Activated CD8-positive, alpha-beta memory T cell treated with anti-CD3 and anti-CD28 coated beads, Interleukin-2, amount 50 U/mL, for 24 hours (primary cell): ENCODE data around the gene PROCA1.

ENCODE experiments used
- DNase-seq: peaks from one replicate; pipeline ENCODE4 v3.0.0-alpha.2; 2020; ENCODE audit errors: extremely low read depth

Gene PROCA1

DNA sequence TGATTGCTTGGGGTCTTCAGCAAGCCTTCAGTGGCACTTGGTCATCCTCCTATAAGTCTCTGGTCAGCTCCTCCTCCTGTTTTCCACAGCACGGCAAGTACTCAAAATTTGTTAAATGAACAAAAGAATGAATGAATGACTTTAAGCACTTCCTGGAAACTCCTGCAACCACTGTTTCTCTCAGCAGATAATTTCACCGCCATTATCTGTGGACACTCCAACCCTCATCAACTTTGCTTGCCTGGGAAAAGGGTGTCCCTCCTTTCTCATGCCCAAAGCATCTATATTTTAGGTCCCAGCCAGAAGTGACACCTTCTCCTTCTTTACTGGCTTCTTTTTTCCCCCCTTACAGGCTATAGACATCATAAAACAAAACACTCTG, 4.4 kb downstream of the PROCA1 start:
- no peak for DNase-seq

DNA sequence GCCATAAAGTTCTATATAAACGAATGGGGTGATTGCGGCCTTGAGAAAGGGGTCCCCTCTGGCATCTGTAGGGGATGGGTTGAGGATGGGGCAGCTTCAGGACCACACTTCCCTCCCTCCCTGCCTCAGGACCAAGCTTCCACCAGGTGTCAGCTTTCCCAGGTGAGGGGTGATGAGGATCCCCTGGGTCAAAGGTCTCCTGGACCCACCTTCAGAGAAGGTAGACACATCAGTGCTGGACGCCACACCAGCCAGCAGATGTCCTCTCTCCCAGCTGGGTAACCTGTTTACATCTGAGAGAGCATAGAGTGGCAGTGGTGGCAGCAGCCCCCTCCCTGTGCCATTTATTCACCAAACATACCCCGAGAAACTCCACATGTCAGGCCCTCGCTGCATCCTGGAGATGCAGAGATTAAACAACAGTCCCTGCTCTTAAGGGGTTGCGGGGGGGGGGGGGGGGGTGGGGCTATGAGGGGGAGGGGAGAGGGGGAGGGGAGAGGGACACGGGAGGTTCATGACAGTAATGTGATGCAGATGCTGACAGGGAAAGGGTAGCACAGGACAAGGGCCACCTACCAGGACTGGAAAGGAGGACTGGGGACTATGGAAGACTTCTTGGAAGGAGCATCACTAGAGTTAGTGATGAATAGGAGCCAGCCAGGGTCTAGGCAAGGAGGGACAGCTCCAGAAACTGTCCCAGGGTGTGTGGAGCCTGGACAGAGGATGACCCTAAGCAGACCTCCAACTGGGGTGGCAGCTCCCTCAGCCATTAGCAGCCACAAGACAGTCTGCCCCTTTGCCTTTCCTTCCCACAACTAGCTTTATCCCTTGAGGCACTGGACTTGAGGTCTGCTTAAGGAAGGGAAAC, 5.0 kb downstream of the PROCA1 start:
- DNase-seq, result no peak

DNA sequence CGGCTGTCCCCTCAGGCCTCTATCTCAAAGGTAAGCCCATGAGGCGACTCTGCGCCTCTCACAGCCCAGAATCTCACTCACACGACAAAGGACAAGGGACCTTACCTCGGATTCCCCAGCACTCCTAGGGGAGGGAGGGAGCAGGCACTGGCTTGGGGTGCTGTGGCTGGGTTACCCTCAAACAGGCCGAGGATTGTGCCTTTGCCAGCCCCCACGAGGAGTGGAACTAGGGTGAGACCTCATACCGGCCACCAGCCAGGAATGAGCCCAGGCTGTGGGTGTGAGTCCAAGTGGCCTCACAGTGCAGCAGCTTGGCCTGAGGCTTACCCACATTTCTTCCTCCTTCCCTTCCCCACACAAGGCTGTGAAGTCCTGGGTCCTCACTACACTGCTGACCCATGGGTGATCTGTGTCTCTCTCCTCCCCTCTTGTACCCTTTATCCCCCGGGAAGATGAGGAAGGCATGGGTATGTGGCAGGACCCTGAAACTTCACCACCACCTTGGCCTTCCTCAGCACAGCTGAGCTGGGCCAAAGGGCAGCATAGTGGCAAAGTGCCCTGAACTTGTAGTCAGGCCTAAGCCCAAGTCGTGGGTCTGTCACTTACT, 5.9 kb downstream of the PROCA1 start:
- no peak for DNase-seq

DNA sequence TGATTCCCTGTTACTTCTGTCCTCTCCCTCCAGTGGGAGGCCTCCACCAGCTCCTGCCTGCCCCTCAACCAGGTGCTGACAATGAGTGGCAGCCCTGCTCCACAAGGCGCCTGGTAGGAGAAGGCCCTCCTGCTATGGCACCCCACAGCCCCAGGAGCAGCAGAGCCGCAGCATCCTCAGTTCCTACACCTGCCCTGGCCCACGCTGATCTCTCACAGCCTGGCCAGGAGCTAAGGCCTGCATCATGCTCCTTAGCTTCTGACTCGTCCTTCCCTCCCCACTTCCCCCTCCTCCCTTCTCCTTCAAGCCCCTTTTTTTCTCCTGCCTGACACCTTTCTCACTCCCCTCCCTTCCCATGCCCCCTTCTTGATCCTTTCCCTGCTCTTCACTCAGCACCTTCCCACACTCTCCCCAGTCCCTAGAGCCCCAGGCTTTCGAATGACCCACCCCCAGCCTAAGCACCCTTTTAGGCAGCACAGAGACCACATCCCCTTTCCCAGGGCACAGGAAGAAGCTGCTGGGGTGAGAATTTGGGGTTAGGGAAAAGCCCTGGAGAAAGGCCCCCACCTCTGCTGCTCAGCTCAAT, 6.5 kb downstream of the PROCA1 start:
- no peak for DNase-seq

DNA sequence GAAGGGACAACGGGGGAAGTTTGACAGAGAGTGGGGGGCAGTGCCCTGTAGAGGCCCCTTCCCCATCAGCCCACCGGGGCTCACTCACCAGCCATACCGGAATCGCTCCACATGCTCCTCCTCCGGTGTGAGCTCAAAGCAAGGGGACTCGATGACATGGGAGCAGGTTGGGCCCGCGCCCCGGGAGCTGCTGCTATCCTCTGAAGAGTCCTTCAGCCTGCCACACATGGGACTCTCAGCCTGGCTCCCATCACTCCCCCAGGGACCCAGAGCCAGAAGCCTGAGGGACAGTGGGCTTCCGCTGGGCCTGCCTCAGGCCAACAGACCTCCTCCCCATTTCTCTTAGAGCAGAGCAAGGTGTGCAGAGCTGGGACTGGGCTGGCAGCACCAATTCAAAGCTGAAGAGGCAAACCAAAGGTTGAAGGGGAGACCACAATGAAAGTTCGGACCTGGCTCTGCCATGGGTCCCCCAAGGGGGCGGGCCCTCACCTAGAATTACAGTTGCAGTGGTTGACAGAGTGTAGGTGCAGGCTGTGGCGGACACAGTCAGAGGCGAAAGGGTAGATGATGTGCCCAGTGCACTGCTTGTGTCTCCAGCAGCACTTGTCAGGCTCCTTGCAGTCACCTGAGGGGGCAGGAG, 7.3 kb downstream of the PROCA1 start:
- no peak for DNase-seq

DNA sequence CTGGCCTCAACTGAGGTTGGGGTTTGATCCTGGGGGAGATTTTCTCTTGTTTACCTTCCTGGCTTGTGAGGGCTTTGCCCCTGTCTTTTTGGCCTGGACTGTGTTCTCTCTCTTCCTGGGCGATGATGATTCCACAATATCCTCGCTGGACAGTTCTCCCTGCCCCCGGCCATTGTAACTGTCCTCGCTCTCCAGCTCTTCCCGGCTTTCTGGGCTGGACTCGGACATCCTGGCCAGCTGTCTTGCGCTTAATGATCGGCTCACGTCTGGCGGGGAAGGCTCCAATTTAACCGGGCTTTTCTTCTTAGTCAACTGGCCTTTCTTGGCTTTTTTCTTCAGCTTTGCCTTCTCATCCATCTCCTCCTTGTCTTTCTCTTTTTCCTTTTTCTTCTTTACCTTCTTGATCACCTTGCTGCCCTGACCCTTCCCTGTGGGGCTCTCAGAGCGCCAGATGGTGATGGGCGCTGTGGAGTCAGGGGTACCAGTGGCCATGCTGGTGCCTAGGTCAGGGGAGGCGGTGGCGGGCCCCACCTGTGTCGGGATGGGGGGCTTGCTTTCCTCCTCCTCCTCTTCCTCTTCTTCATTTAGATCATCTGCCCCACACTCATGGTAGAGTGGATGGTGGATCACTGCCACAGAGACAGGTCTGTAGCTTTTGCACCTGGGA, 8.0 kb downstream of the PROCA1 start:
- no peak for DNase-seq

DNA sequence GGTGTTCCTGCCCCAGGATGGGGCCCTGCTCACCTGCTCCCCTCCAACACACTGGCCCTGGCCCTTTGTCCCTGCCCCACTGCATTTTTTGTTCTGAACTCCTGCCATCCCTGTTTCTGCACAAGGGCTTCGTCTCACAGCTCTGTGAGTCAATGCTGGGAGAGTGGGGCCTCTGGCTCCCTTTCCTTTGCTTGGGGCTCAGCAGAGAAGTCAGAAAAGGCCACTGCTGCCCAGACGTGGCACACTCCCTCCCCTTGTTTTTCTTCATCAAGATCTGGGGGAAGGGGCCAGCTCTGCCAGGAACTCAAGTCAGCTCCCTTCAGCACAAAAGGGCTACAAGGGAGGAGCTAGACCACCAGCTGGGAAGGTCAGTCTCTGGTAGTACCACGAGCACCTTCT, 8.9 kb downstream of the PROCA1 start:
- DNase-seq, result no peak

DNA sequence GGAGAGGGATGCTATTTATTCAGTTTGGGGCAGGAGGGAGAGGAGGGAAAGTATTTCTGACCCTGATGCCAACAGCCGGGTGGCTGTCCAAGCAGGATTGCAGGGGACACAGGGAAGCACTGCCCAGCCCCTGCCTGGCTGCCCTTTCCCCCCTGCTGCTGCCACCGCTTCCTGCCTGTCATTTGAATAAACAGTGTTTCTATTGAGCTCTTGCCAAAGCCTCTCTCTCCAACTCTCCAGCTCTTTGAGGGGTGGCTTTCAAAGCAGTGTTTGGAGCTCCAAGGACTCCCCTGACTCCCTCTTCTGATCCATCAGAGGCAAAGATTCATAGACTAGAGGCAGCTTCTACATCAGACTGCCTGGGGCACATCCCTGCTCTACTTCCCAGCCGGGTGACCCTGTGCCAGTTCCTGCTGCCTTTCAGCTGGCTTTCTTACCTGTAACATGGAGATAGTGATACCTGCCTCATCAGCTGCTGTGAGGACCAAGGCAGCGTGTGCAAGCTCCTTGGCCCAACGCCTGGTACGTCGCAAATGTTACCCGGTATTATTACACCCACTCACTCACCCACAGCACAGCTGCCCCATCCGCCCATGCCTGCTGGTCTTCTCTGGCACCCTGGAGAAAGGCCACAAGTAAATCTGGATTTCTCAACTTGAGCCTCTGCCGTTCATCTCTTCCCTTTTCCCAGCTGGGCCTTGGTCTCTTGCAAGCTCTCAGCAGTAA, 9.5 kb downstream of the PROCA1 start:
- no peak for DNase-seq

DNA sequence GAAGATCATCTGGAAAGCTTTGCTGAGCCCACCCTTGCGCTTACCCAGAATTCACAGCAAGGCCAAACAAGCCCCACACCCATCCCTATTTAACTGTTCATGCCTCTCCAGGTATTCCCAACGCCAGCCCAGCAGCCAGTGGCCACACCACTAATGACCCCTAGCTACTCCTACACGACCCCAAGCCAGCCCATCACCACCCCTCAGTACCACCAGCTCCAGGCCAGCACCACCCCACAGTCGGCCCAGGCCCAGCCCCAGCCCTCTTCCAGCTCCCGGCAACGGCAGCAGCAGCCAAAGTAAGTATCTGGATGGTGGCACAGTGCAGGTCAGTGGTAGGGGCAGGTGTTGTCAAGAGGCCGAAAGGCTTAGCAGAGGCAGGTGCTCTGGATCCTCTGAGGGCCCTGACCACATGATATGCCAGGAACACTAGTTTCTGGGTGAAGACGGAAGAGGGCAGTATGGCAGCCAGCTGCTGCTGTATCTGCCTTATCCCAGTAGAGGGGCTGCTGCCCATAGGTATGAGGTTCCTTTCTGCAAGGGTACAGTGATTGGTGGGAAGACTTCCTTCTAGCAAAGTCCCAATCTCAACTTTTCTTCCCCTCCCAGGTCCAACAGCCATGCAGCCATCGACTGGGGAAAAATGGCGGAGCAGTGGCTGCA, 10.7 kb downstream of the PROCA1 start:
- DNase-seq, result no peak

DNA sequence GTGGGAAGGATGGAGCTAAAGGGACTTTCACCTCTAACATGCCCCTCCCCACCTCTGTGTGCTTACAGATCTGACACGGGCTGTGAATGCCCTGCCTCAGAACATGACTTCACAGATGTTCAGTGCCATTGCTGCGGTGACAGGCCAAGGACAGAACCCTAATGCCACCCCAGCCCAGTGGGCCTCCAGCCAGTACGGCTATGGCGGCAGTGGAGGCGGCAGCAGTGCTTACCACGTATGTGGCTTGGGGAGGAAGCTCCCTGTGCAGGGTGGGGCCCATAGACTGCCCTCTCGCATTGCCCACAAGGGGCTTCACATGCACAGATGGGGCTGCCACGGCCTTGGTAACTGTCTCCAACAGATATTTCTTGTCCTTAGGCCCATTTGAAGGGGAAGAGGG, 11.4 kb downstream of the PROCA1 start:
- no peak for DNase-seq

DNA sequence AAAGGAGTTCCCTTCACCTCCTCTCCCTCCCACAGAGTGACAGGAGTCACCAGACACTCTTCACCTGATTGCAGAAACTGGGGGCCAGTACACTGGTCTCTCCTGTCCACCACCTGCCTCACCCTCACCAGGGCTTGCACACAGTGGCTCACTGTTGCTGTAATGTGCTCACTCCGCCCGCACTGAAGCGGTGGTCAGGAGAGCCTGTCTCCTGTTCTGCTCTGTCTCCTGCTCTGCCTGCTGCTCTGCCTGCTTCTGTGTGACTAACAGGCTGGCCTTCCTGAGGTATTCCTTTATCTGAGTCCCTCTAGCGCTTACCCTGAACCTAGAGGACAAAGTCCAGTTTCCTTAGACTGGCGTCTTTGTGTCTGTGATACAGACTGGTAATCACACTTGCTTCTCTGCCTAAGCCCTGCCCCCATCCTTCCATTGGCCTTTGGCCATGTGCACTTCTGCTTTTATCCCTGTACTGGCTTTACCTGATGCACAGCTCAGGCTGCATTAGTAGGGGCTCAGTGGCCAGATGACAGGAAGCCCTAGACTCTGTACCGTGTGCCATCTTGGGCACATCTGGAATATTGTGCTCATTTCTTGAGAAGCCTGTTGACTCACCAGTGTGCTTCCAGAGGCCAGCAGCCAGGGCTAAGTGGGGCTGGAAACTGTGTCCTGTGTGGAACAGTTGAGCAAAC, 13.3 kb downstream of the PROCA1 start:
- no peak for DNase-seq

DNA sequence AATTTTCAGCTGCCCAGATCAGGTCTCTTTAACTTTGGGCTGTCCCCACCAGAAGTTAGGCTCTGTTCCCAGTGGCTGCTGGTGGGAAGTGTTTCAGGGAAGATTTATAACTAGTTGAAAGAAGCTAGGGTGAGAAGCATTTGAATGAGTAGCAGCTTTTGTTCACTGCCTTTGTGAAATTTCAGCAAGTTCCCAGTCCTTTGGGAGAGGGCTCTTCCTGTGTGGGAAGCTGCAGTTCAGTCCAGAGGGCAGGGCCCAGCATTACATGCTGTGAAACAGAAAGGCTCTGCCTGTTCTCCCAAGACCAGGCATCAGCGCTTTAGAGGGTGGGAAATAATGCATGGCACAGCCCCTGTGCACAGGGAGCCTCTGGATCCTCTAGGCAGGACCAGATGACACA, 17.8 kb downstream of the PROCA1 start:
- DNase-seq, result no peak

DNA sequence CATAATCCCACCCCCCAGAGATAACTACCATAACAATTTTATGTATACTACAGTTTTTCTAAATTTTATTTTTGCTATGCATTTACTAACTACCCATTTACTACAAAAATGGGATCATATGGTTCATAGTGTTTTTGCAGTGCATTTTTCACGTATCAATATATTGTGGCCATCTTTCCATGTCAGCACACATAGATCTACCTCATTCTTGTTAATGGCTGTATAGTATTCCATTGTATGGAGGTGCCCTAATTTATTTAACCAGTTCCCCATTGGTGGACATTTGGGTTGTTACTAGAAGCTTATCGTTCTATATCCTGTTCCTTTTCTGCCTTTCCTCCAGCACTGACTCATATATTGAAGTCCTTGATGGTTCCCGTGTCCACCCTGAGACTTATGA, 22.7 kb downstream of the PROCA1 start:
- no peak for DNase-seq

DNA sequence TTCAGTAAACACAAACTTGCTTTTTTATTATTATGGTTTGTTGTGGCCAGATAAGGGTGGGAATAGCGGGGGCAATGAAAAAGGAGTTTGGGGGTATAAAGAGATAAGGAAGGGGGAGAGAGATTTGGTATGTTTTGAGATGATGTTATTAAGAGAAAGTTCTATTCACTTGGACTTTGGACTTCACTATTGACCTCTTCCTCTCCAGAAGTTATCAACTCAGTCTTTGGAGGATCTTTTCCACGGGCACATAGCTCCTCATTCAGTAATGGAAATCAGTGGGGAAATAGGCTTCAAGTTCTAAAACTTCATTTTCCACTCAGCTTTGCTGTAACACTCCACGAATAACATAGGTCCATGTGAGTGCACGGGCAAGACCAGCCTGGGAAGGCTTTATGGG, 23.2 kb downstream of the PROCA1 start:
- DNase-seq, result no peak

DNA sequence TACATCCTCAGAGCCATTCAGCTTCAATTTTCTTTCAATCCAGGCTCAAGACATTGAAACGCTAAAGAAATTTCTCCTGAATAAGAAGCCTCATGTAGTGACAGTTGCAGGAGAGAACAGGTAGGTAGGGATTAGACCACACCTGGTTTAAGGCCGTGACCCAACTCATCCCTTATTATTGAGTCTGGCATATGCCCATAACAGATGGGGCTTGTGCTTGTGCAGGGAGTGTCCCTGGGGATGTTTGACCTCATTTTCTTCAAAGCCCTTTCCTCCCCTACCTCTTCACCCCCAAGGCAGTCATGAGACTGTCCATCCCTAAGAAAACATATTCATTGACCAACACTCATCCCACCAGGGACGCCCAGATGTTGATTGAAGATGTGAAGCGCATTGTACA, 25.4 kb downstream of the PROCA1 start:
- no peak for DNase-seq

DNA sequence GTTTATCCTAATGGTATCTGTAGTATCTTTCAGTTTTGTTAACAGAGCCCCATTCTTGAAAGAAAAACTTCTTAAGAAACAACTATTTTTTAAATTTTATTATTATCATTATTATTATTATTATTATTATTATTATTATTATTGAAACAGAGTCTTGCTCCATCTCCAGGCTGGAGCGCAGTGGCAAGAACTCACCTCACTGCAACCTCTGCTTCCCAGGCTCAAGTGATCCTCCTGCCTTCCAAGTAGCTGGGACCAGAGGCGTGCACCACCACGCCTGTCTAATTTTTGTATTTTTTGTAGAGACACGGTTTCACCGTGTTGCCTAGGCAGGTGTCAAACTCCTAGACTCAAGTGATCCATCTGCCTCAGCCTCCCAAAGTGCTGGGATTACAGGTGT, 26.3 kb downstream of the PROCA1 start:
- no peak for DNase-seq

DNA sequence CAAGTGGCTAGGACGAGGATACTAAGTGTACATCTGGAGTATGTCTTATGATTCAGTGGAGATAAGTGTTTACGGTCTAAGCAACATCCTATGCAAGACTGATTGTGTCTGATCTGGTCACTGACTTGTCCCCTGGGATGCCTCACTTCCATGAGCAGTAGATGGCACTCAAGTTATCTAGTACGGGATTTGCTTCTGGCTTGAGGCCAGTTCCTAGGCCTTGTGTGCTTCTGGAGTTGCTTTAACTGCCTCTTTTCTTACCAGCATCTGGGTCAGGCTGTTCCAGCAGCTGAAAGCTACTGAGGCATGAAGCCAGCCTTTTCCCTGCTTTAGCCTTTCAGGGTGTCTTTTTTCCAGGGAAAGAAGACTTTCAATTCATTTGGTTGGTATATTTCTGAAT, 26.7 kb downstream of the PROCA1 start:
- DNase-seq, result no peak

DNA sequence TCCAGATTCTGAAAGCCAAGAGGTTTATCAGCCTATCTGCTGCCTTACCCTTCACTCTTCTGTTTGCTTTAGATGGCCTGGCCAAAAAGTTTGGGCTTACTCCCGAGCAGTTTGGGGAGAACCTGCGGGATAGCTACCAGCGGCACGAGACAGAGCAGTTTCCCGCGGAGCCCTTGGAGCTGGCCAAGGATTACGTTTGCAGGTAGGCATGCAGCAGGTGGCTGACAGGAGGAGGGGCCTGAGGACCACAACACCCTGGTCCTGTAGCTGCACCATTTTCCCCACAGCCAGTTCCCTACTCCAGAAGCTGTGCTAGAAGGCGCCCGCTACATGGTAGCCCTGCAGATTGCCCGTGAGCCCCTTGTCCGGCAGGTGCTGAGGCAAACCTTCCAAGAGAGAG, 29.0 kb downstream of the PROCA1 start:
- DNase-seq, result no peak

DNA sequence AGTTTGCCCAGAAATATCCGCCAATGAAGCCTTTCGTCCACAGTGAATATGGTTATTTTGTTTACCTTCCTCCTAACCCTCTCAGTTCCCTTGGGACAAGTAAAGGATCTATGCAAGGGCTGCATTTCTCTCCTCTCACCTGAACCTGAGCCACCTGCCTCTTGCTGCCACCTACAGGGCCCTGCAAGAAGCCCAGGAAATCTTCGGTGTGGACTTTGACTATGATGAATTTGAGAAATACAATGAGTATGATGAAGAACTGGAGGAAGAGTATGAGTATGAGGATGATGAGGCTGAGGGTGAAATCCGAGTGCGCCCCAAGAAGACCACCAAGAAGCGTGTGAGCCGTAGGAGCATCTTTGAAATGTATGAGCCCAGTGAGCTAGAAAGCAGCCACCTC, 35.7 kb downstream of the PROCA1 start:
- no peak for DNase-seq

DNA sequence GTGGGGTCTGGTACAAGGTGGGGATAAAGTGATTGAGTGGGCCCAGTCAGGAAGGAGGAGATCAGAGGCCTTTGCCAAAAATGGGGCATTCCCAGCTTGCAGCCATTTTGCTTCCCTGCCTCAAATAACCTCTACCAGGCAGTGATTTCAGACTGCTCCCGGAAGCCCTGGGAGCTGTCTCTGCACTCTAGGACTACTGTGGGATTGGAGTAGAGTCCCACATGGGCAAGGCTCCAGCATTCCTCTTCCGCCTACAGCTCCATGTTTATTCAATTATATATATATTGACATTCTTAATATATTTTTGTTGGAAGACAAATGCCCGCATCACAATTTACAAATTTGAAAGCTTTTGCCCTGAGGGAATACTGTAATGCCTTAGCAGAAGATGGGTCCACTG, 36.2 kb downstream of the PROCA1 start:
- DNase-seq, result no peak
